HG03521 (cell line): ENCODE measurements around the gene INSIG1.

Experiments
- ATAC-seq: cut with Tn5 transposase; IDR thresholded peaks from one replicate; pipeline ENCODE4 v1.9.1; 2021; ENCODE audit warnings: mild to moderate bottlenecking, moderate library complexity; ENCODE audit not compliant: unreplicated experiment

INSIG1 gene

GRCh38 chr7:155284496-155285274 is 13.0 kb upstream of the INSIG1 start:
- ATAC-seq, result no peak

GRCh38 chr7:155285423-155285822 is 12.3 kb upstream of the INSIG1 start:
- no peak for ATAC-seq

GRCh38 chr7:155285833-155286232 is 11.8 kb upstream of the INSIG1 start:
- no peak for ATAC-seq

GRCh38 chr7:155286686-155287085 is 11.0 kb upstream of the INSIG1 start:
- no peak for ATAC-seq

GRCh38 chr7:155287284-155287935 is 10.3 kb upstream of the INSIG1 start:
- no peak for ATAC-seq

- ATAC-seq, result no peak
Observed at GRCh38 chr7:155288055-155288454, 9.6 kb upstream of the INSIG1 start.

GRCh38 chr7:155289107-155289506 is 8.6 kb upstream of the INSIG1 start:
- ATAC-seq, result no peak

GRCh38 chr7:155289949-155290501 is 7.7 kb upstream of the INSIG1 start:
- no peak for ATAC-seq

- ATAC-seq, result no peak
Observed at GRCh38 chr7:155291045-155291530, 6.6 kb upstream of the INSIG1 start.

- no peak for ATAC-seq
Observed at GRCh38 chr7:155291729-155292128, 5.9 kb upstream of the INSIG1 start.

- no peak for ATAC-seq
Observed at GRCh38 chr7:155292680-155293226, 4.9 kb upstream of the INSIG1 start.

GRCh38 chr7:155293721-155294510 is 3.8 kb upstream of the INSIG1 start:
- no peak for ATAC-seq

- ATAC-seq, result no peak
Observed at GRCh38 chr7:155294511-155294778, 3.2 kb upstream of the INSIG1 start.

GRCh38 chr7:155295511-155295910 is 2.2 kb upstream of the INSIG1 start:
- no peak for ATAC-seq

- no peak for ATAC-seq
Observed at GRCh38 chr7:155296006-155296787, 1.5 kb upstream of the INSIG1 start.

GRCh38 chr7:155296788-155297516 is 726 bp upstream of the INSIG1 start:
- peak; percentile 10 for ATAC-seq

- ATAC-seq, result peak; percentile 2
Observed at GRCh38 chr7:155298288-155298833, 683 bp downstream of the INSIG1 start.

- peak; percentile 64 for ATAC-seq
Observed at GRCh38 chr7:155298834-155299534, 1.3 kb downstream of the INSIG1 start.
